Measurements from ENCODE around the gene AP2A2. TPM values are rescaled to one million over a fixed set of nuclear protein-coding genes. Genes with fewer than 3 reads are reported as not detected.
A peak's percentile ranks its signal among the peaks of the same experiment; 100 is the strongest.

The AP2A2 gene
- total RNA-seq, 4 donors from 2014 or later, result 70.5 to 130 (median 102) TPM

DNA sequence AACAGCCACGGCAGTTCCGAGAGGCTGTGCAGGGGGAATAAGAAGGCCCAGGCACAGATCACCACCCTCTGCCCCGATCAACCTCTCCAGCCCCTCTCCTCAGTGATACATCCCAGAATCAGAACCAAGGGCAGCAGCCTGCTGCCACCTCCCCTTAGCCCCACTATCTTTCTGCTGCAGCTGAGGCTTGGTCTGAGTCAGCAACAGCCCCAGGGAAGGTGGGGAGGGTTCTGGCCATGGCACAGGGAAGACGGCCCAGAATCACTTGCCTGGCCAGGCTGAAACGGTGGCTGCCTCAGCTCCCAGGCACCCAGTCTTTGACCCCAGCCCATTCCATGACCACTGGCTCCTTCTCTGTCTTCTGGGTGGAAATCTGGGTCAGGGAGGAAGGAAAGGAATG is 17.4 kb upstream of the AP2A2 start:
- WGBS, 2 donors (ENCODE audit: low coverage in 1 of 2), result 78% methylated on average over 5 of the region's 5 CpGs; no CpG with 5 or more reads in 1 of the 2 donors
- H3K27me3 ChIP-seq, result no peaks in the 10 kb centered on the region
- peaks cover 0 to 6% (median 3%) of the 10 kb centered on the region in 4 donors for H3K36me3 ChIP-seq
- TF ChIP-seq, protein P1, sequence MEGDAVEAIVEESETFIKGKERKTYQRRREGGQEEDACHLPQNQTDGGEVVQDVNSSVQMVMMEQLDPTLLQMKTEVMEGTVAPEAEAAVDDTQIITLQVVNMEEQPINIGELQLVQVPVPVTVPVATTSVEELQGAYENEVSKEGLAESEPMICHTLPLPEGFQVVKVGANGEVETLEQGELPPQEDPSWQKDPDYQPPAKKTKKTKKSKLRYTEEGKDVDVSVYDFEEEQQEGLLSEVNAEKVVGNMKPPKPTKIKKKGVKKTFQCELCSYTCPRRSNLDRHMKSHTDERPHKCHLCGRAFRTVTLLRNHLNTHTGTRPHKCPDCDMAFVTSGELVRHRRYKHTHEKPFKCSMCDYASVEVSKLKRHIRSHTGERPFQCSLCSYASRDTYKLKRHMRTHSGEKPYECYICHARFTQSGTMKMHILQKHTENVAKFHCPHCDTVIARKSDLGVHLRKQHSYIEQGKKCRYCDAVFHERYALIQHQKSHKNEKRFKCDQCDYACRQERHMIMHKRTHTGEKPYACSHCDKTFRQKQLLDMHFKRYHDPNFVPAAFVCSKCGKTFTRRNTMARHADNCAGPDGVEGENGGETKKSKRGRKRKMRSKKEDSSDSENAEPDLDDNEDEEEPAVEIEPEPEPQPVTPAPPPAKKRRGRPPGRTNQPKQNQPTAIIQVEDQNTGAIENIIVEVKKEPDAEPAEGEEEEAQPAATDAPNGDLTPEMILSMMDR (IDR thresholded peaks at IDR 0.05), result no peak
- TF ChIP-seq POLR2A (IDR thresholded peaks at IDR 0.05) (no peak), POLR2AphosphoS5 (IDR thresholded peaks at IDR 0.05) (no peak), EP300 (IDR thresholded peaks at IDR 0.05; ENCODE audit: low read depth) (no peak)
- intact Hi-C loops (cut with DNase I; ENCODE audit: low total_unique reads), result no loop called here
- DNase-seq, result no peak
- in situ Hi-C loops (cut with MboI; ENCODE audit: low pct_ligation_motif_present in 1 of 4, low pct_unique_long_range_greater_than_20kb in 1 of 4, low sequenced_read_pairs in 3 of 4), result loop anchor here in 1 of 4 donors (25.0 kb wide), 1 partner anchor 129 kb away; the partner anchor contains the start of gene MUC6
- no peak overlapping the region for H3K4me3 ChIP-seq
- H3K4me1 ChIP-seq, result peaks cover 12 to 17% (median 15%) of the 10 kb centered on the region in 4 donors
- no peaks in the 10 kb centered on the region for H3K9me3 ChIP-seq
- no peak overlapping the region for H3K27ac ChIP-seq

DNA sequence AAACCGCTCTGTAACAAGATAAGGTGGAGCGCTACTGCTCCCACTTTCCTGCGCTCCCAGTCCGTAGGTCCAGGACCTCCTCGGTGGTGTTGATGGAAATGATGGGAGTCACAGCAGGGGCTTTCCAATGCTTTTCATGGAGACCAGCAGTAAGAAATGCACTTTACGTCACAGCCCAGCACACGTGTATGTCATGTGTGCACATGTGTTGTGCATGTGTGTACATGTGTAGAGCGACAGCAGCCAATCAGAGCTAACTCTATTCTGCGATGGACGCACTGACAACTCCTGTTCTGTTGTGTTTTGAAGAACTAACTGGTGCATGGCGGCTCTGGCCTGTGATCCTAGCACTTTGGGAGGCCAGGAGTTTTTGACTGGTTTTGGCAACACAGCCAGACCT is 16.3 kb upstream of the AP2A2 start:
- H3K27ac ChIP-seq, result no peak overlapping the region
- in situ Hi-C loops (cut with MboI; ENCODE audit: low pct_ligation_motif_present in 1 of 4, low pct_unique_long_range_greater_than_20kb in 1 of 4, low sequenced_read_pairs in 3 of 4), result loop anchor here in 1 of 4 donors (25.0 kb wide), 1 partner anchor 128 kb away; the partner anchor contains the start of gene MUC6
- H3K4me3 ChIP-seq, result peak overlapping the region in 1 of 4 donors; percentile 82
- H3K9me3 ChIP-seq, result no peaks in the 10 kb centered on the region
- WGBS, 2 donors (ENCODE audit: low coverage in 1 of 2), result 91% methylated on average over 11 of the region's 11 CpGs; no CpG with 5 or more reads in 1 of the 2 donors
- no peak for TF ChIP-seq EP300 (IDR thresholded peaks at IDR 0.05; ENCODE audit: low read depth)
- TF ChIP-seq, protein P1 (IDR thresholded peaks at IDR 0.05), result no peak
- TF ChIP-seq POLR2AphosphoS5 (IDR thresholded peaks at IDR 0.05), result no peak
- no peak for TF ChIP-seq POLR2A (IDR thresholded peaks at IDR 0.05)
- intact Hi-C loops (cut with DNase I; ENCODE audit: low total_unique reads), result no loop called here
- H3K4me1 ChIP-seq, result peaks cover 12 to 17% (median 15%) of the 10 kb centered on the region in 4 donors
- DNase-seq, result no peak
- H3K27me3 ChIP-seq, result no peaks in the 10 kb centered on the region
- no peaks in the 10 kb centered on the region for H3K36me3 ChIP-seq

DNA sequence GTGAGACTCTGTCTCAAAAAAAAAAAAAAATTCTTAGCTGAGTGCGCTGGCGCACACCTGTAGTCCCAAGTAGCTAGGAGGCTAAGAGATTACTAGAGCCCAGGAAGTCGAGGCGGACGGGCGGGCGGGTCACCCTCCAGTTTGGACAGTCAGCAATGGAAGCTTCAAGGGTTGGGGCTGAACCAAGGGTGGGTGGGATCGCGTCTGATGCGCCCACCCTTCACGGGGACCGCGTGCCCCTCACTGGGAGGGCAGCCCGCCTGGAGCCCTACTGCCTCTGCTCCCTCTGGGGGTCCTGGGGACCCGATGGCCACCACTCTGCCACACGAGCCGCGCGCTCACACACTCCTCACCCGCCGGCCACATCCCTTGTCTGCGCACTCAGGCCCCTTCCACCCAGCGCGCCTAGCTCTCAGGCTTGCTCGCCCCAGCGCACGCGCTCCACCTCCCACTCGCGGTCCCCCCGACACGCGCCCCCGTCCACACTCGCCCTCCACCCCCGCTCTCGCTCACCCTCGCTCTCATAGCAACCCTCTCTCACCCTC is 15.6 kb upstream of the AP2A2 start:
- Histone ChIP-seq H3K9me3 (no peaks in the 10 kb centered on the region), H3K36me3 (no peaks in the 10 kb centered on the region), H3K4me1 (peaks cover 12 to 17% (median 15%) of the 10 kb centered on the region in 4 donors), H3K27me3 (no peaks in the 10 kb centered on the region), H3K4me3 (peak overlapping the region; percentile 65 to 95 (median 87)), H3K27ac (peak overlapping the region; percentile 90 to 98 (median 94))
- WGBS, 2 donors (ENCODE audit: low coverage in 1 of 2), result 2% methylated on average over 38 of the region's 38 CpGs; no CpG with 5 or more reads in 1 of the 2 donors
- TF ChIP-seq POLR2A (IDR thresholded peaks at IDR 0.05) (no peak), EP300 (IDR thresholded peaks at IDR 0.05; ENCODE audit: low read depth) (no peak), POLR2AphosphoS5 (IDR thresholded peaks at IDR 0.05) (no peak)
- TF ChIP-seq, protein P1 (IDR thresholded peaks at IDR 0.05), result no peak
- in situ Hi-C loops (cut with MboI; ENCODE audit: low pct_ligation_motif_present in 1 of 4, low pct_unique_long_range_greater_than_20kb in 1 of 4, low sequenced_read_pairs in 3 of 4), result loop anchor here in 1 of 4 donors (25.0 kb wide), 1 partner anchor 127 kb away; the partner anchor contains the start of gene MUC6
- no peak for DNase-seq
- intact Hi-C loops (cut with DNase I; ENCODE audit: low total_unique reads), result no loop called here

DNA sequence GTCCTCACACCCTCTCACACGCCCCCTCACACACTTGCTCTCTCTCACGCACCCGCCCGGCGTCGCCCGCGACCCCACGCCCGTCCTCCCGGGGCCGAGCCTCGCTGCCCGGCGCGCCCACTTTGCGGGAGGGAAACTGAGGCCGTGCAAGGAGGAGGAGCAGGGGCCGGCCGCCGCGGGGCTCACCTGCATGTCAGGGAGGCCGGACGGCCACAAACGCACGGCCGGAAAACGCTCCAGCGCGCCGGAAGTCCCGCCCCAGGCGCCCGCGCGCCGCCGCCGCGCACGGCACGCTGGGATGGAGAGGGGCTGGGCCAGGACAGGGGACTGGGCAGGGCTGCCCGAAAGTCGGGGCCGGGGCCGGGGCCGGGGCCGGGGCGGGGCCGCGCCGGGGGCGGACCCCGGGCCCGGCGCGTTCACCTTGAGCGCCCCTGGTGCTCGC is 15.1 kb upstream of the AP2A2 start, which contains the start of gene CHID1:
Gene CHID1 (minus strand): TSS at position 222 of the 442 bp plus-strand sequence. CDS start 5,994 bp downstream, outside the sequence.
- Histone ChIP-seq H3K4me3 (peak within 1 kb of the TSS; percentile 81 to 95 (median 87)), H3K27ac (peak within 1 kb of the TSS; percentile 90 to 98 (median 94)), H3K36me3 (no peaks in the 10 kb centered on the region), H3K27me3 (no peaks in the 10 kb centered on the region), H3K4me1 (peaks cover 12 to 17% (median 15%) of the 10 kb centered on the region in 4 donors), H3K9me3 (no peaks in the 10 kb centered on the region)
- TF ChIP-seq POLR2A (IDR thresholded peaks at IDR 0.05) (peak; percentile 7), EP300 (IDR thresholded peaks at IDR 0.05; ENCODE audit: low read depth) (no peak), POLR2AphosphoS5 (IDR thresholded peaks at IDR 0.05) (peak; percentile 15 to 69 (median 63))
- TF ChIP-seq, protein P1 (IDR thresholded peaks at IDR 0.05), result no peak
- WGBS, 2 donors (ENCODE audit: low coverage in 1 of 2), result 0% methylated on average over 26 of the region's 59 CpGs; no CpG with 5 or more reads in 1 of the 2 donors
- intact Hi-C loops (cut with DNase I; ENCODE audit: low total_unique reads), result no loop called here
- DNase-seq, result peak; percentile 91
- in situ Hi-C loops (cut with MboI; ENCODE audit: low pct_ligation_motif_present in 1 of 4, low pct_unique_long_range_greater_than_20kb in 1 of 4, low sequenced_read_pairs in 3 of 4), result loop anchor here in 1 of 4 donors (25.0 kb wide), 1 partner anchor 127 kb away; the partner anchor contains the start of gene MUC6
